K562 (cell line): ENCODE results near the gene SLC6A14. TPM values are rescaled to one million over a fixed set of nuclear protein-coding genes. Genes with fewer than 3 reads are reported as not detected.

Experiments used
- polyA plus RNA-seq, 8 experiments: library from polyadenylated mRNA; depleted of rRNA in 4 of 8; stranded (reverse) in 5 of 8; unstranded in 3 of 8; fragments of >200 nt; fragmentation: Nextera tagmentation in 2 of 8; fragmentation: Illumina TruSeq in 1 of 8; extraction: Ambion mirVana in 2 of 8; extraction: Trizol in 1 of 8; gene quantifications; 2 replicates each; pipeline versions ENCODE4 v1.2.1 to v1.2.3, GENCODE V29; 2011 to 2014; ENCODE audit warnings: inconsistent platforms in 1 of 8, missing spikeins in 1 of 8
- small RNA-seq: library from RNA; depleted of rRNA; stranded (forward); fragments of <200 nt; gene quantifications from one replicate; pipeline ENCODE3, GENCODE V24; 2014
- total RNA-seq, 7 experiments: library from RNA; depleted of rRNA in 6 of 7; stranded (reverse); fragments of >200 nt in 6 of 7; fragmentation: Illumina TruSeq in 2 of 7; extraction: Trizol in 2 of 7; gene quantifications; 2 replicates each; pipeline versions ENCODE4 v1.2.1 to v1.2.3, GENCODE V29; 2011 to 2021; ENCODE audit warnings: low replicate concordance in 1 of 7

SLC6A14 gene
- total and polyA plus RNA-seq, 9 of the 15 experiments (the other 6 are each of a cell fraction or from before 2014, with no cell fraction given): 0.04 TPM; not detected in 8

Small RNA genes within 50 kb of the gene (small RNA-seq; reads per million reads assigned to genes)
- not detected for gene RNU6-154P

Other genes with a start within 250 kb of the SLC6A14 start
- gene CT83, start 26.4 kb downstream of the SLC6A14 start, total RNA-seq (2014; rRNA removed): not detected in 2 replicates
- gene CT83, start 26.4 kb downstream of the SLC6A14 start, total RNA-seq (2014; rRNA removed; fragmentation: Illumina TruSeq; extraction: Trizol): not detected in 2 replicates
- not detected in 2 replicates for gene CT83, start 26.4 kb downstream of the SLC6A14 start, total RNA-seq (2015; rRNA removed; fragmentation: Illumina TruSeq; extraction: Trizol)
- gene CT83, start 26.4 kb downstream of the SLC6A14 start, total RNA-seq (2021): not detected in 2 replicates
- not detected in 2 replicates for gene CT83, start 26.4 kb downstream of the SLC6A14 start, polyA plus RNA-seq (2011; rRNA removed)
- not detected in 2 replicates for gene CT83, start 26.4 kb downstream of the SLC6A14 start, polyA plus RNA-seq (2014; fragmentation: Illumina TruSeq; extraction: Trizol)
- gene CT83, start 26.4 kb downstream of the SLC6A14 start, polyA plus RNA-seq (2014; fragmentation: Nextera tagmentation; extraction: Ambion mirVana): not detected
- not detected in 2 replicates for gene CT83, start 26.4 kb downstream of the SLC6A14 start, polyA plus RNA-seq (2014; rRNA removed)